Measurements from ENCODE around the gene PRTG.

- no peak for TF ChIP-seq MBNL3 (CRISPR knock-in tag; conservative IDR thresholded peaks at IDR 0.05)
- TF ChIP-seq SP2 (CRISPR knock-in tag; IDR thresholded peaks at IDR 0.05): no peak
- no peak for TF ChIP-seq ZNF318 (CRISPR knock-in tag; IDR thresholded peaks at IDR 0.05)
- no peak for TF ChIP-seq ZNF670 (CRISPR knock-in tag; IDR thresholded peaks at IDR 0.05; ENCODE audit: borderline replicate concordance)
- no peak for TF ChIP-seq ZBTB38 (CRISPR knock-in tag; IDR thresholded peaks at IDR 0.05)
- TF ChIP-seq CTCF (CRISPR knock-in tag; IDR thresholded peaks at IDR 0.05): no peak
- no peak for TF ChIP-seq ATF3 (CRISPR knock-in tag; IDR thresholded peaks at IDR 0.05)
- TF ChIP-seq MTA3 (CRISPR knock-in tag; IDR thresholded peaks at IDR 0.05): no peak
- TF ChIP-seq RNF2 (conservative IDR thresholded peaks at IDR 0.05; ENCODE audit: low read depth): no peak
- TF ChIP-seq FOXK1 (CRISPR knock-in tag; IDR thresholded peaks at IDR 0.05; ENCODE audit: borderline replicate concordance, low read depth): no peak
- TF ChIP-seq PRDM15 (CRISPR knock-in tag; IDR thresholded peaks at IDR 0.05): no peak
- TF ChIP-seq HOXA5 (CRISPR knock-in tag; IDR thresholded peaks at IDR 0.05): no peak
- no peak for TF ChIP-seq NR2F6 (IDR thresholded peaks at IDR 0.05)
- no peak for TF ChIP-seq NR2F6 (CRISPR knock-in tag; IDR thresholded peaks at IDR 0.05)
These were observed 27.3 kb upstream of the PRTG start for GRCh38 chr15:55770261-55770660.

Data from HepG2 (cell line).